Breast epithelium (tissue), 3 donors: ENCODE data around the gene GPR107.

ENCODE experiments used
- POLR2A ChIP-seq: fragments of 450-650 bp; IDR thresholded peaks from one replicate; pipeline ENCODE4 v1.6.1; 2016; ENCODE audit warnings: antibody characterized with exemption, mild to moderate bottlenecking, moderate library complexity
- TF ChIP-seq, protein P1 (sequence below), 3 donors: fragments of 450-650 bp; IDR thresholded peaks; one replicate each; pipeline ENCODE4 v1.5.1; 2016 to 2017; ENCODE audit warnings: antibody characterized with exemption in 3 of 3, mild to moderate bottlenecking in 3 of 3, moderate library complexity in 3 of 3

DNA sequence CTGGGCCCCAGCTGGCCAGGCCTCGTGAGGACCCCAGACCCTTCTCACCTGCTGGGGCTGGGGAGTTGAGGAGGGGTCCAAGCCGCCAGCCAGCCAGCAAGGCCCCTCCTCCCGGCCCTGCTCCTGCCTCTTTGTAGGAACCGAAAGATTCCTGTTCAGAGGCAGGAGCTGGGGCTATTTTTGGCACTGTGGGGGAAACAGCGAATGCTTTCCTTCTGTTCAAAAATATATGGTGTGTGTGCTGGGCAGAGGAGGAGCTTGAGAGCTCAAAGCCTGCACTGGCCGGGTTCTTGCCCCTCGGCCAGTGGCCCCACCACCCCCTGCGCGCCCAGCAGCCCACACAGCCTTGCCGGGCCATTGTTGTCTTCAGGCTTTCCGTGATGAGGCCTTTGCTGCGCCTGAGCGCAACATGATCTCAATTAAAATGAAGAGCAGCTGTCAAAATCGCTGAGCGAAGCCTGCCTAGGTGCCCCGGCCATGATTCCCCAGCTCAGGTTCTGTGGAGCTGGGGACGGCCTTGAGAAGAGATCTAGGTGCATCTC is 131.9 kb downstream of the GPR107 start:
- TF ChIP-seq, protein P1, sequence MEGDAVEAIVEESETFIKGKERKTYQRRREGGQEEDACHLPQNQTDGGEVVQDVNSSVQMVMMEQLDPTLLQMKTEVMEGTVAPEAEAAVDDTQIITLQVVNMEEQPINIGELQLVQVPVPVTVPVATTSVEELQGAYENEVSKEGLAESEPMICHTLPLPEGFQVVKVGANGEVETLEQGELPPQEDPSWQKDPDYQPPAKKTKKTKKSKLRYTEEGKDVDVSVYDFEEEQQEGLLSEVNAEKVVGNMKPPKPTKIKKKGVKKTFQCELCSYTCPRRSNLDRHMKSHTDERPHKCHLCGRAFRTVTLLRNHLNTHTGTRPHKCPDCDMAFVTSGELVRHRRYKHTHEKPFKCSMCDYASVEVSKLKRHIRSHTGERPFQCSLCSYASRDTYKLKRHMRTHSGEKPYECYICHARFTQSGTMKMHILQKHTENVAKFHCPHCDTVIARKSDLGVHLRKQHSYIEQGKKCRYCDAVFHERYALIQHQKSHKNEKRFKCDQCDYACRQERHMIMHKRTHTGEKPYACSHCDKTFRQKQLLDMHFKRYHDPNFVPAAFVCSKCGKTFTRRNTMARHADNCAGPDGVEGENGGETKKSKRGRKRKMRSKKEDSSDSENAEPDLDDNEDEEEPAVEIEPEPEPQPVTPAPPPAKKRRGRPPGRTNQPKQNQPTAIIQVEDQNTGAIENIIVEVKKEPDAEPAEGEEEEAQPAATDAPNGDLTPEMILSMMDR (IDR thresholded peaks at IDR 0.05), result no peak
- no peak for TF ChIP-seq POLR2A
